ENCODE results near the gene TNIP2.
"Not testable (repeated sequence)": the region's sequence is repeated elsewhere in the genome, so short reads cannot be mapped to it uniquely, and the experiment has no call there.

GRCh38 chr4:2726881-2727280 is 29.3 kb downstream of the TNIP2 start:
- not testable (repeated sequence) for TF ChIP-seq YY1 (IDR thresholded peaks at IDR 0.05; ENCODE audit: insufficient read depth, insufficient read length); SUZ12 (IDR thresholded peaks at IDR 0.05; ENCODE audit: extremely low read depth, insufficient read depth, insufficient read length); ZNF274 (IDR thresholded peaks at IDR 0.05; ENCODE audit: low read depth, low read length)

Data from NT2/D1 (cell line).